Neural cell (in vitro differentiated cells): ENCODE data around the gene PYDC2.

Experiments
- EP300 ChIP-seq: fragments of 450-650 bp; conservative IDR thresholded peaks from 2 replicates; pipeline ENCODE4 v1.6.1; 2014; ENCODE audit warnings: antibody characterized with exemption, mild to moderate bottlenecking, moderate library complexity; ENCODE audit not compliant: poor library complexity, severe bottlenecking
- EZH2 ChIP-seq: fragments of 200-600, 300-800 bp; shearing (Covaris generic), sonication (generic); IDR thresholded peaks from 2 replicates; pipeline ENCODE4 v1.6.1; 2014; ENCODE audit warnings: antibody characterized with exemption, low read length, borderline replicate concordance, mild to moderate bottlenecking; ENCODE audit not compliant: insufficient read depth, poor library complexity, severe bottlenecking
- MXI1 ChIP-seq: fragments of 450-650 bp; conservative IDR thresholded peaks from 2 replicates; pipeline ENCODE4 v1.6.1; 2014; ENCODE audit warnings: antibody characterized with exemption, mild to moderate bottlenecking; ENCODE audit not compliant: poor library complexity, severe bottlenecking
- POLR2AphosphoS5 ChIP-seq: IDR thresholded peaks from 2 replicates; pipeline ENCODE4 v1.6.1; 2012
- TAF1 ChIP-seq: IDR thresholded peaks from 2 replicates; pipeline ENCODE4 v1.6.1; 2012; ENCODE audit warnings: low read depth
- TF ChIP-seq, protein P1 (sequence below): fragments of 450-650 bp; IDR thresholded peaks from 2 replicates; pipeline ENCODE4 v1.5.1; 2014; ENCODE audit warnings: antibody characterized with exemption, mild to moderate bottlenecking, moderate library complexity; ENCODE audit not compliant: poor library complexity, severe bottlenecking

- TF ChIP-seq, protein P1, sequence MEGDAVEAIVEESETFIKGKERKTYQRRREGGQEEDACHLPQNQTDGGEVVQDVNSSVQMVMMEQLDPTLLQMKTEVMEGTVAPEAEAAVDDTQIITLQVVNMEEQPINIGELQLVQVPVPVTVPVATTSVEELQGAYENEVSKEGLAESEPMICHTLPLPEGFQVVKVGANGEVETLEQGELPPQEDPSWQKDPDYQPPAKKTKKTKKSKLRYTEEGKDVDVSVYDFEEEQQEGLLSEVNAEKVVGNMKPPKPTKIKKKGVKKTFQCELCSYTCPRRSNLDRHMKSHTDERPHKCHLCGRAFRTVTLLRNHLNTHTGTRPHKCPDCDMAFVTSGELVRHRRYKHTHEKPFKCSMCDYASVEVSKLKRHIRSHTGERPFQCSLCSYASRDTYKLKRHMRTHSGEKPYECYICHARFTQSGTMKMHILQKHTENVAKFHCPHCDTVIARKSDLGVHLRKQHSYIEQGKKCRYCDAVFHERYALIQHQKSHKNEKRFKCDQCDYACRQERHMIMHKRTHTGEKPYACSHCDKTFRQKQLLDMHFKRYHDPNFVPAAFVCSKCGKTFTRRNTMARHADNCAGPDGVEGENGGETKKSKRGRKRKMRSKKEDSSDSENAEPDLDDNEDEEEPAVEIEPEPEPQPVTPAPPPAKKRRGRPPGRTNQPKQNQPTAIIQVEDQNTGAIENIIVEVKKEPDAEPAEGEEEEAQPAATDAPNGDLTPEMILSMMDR, result no peak
- TF ChIP-seq TAF1 (no peak), EZH2 (no peak), EP300 (no peak), POLR2AphosphoS5 (no peak), MXI1 (no peak)
Measured at GRCh38 chr3:191440532-191440931, 20.4 kb upstream of the PYDC2 start.
